ENCODE data around the gene ASB2.

The ASB2 gene

GRCh38 chr14:93930989-93931307, 45.4 kb downstream of the ASB2 start:
- peaks cover 23% of the 10 kb centered on the region for H3K36me3 Mint-ChIP-seq (ENCODE audit: low read depth)
- H3K9me3 Mint-ChIP-seq, result no peaks in the 10 kb centered on the region
- DNase-seq, result no peak
- H3K27ac Mint-ChIP-seq, result no peak overlapping the region
- no peaks in the 10 kb centered on the region for H3K27me3 Mint-ChIP-seq
- no peak overlapping the region for H3K4me3 Mint-ChIP-seq
- no peaks in the 10 kb centered on the region for H3K4me1 Mint-ChIP-seq (ENCODE audit: low read depth)

DNA sequence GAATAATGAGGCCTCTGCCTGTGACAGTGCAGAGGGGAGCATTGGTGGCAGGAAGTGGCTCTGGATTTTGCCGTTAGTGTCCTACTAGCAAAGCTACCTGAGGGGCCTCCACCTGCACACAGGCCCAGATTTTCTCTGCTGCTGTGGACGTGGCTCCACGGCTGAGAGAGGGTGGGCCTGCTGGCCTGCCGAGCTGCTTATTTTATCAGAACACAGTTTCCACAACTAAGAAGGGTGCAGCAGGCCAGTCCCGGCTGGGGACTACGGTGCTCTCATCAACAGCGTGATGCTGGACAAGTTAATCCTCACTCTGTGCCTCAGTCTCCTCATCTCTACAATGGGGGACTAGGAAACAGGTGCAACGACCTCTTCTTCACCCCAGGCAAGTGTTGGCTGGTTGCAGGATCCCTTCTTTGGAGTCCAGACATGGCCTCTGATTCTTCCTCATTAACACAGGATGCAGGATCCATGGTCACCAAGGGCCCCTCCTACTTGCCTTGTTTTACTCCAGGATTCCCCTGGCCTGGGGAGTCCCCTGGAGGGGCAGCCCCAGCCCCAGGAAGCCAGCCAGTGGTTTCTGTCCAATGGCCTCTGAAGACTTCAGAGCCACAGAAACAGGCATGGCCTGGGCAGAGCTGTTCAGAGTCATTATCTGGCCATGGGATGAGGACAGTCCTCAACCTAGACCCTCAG, 45.9 kb downstream of the ASB2 start:
- H3K4me1 Mint-ChIP-seq (ENCODE audit: low read depth), result no peaks in the 10 kb centered on the region
- H3K36me3 Mint-ChIP-seq (ENCODE audit: low read depth), result peaks cover 22% of the 10 kb centered on the region
- no peaks in the 10 kb centered on the region for H3K9me3 Mint-ChIP-seq
- H3K4me3 Mint-ChIP-seq, result no peak overlapping the region
- no peak overlapping the region for H3K27ac Mint-ChIP-seq
- DNase-seq, result no peak
- H3K27me3 Mint-ChIP-seq, result no peaks in the 10 kb centered on the region

DNA sequence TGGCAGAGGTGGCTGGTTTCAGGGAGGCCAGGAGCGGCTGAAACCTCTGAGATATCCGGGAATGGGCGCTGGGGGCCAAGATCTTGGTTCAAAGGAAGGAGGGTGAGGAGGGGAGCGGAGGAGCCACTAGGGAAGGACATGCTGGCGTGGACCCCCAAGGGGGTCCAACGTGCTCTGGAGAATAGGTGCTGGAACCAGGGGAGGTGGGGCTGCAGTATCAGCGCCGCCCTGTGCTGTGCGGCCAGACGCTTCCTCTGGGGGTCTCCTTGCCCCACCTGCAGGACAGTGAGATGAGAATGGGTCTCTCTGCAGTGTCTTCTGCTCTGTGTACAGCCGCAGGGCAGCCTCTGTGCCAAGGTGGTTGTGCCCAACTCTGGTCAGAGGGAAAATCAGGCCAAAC, 46.7 kb downstream of the ASB2 start:
- DNase-seq, result no peak
- H3K27me3 Mint-ChIP-seq, result no peaks in the 10 kb centered on the region
- peaks cover 20% of the 10 kb centered on the region for H3K36me3 Mint-ChIP-seq (ENCODE audit: low read depth)
- no peaks in the 10 kb centered on the region for H3K4me1 Mint-ChIP-seq (ENCODE audit: low read depth)
- no peak overlapping the region for H3K27ac Mint-ChIP-seq
- no peaks in the 10 kb centered on the region for H3K9me3 Mint-ChIP-seq
- H3K4me3 Mint-ChIP-seq, result no peak overlapping the region

- H3K27me3 Mint-ChIP-seq, result no peaks in the 10 kb centered on the region
- H3K4me3 Mint-ChIP-seq, result no peak overlapping the region
- H3K4me1 Mint-ChIP-seq (ENCODE audit: low read depth), result no peaks in the 10 kb centered on the region
- peaks cover 16% of the 10 kb centered on the region for H3K36me3 Mint-ChIP-seq (ENCODE audit: low read depth)
- H3K9me3 Mint-ChIP-seq, result no peaks in the 10 kb centered on the region
- no peak for DNase-seq
- H3K27ac Mint-ChIP-seq, result no peak overlapping the region
These were observed 47.3 kb downstream of the ASB2 start for GRCh38 chr14:93929048-93929535.

DNA sequence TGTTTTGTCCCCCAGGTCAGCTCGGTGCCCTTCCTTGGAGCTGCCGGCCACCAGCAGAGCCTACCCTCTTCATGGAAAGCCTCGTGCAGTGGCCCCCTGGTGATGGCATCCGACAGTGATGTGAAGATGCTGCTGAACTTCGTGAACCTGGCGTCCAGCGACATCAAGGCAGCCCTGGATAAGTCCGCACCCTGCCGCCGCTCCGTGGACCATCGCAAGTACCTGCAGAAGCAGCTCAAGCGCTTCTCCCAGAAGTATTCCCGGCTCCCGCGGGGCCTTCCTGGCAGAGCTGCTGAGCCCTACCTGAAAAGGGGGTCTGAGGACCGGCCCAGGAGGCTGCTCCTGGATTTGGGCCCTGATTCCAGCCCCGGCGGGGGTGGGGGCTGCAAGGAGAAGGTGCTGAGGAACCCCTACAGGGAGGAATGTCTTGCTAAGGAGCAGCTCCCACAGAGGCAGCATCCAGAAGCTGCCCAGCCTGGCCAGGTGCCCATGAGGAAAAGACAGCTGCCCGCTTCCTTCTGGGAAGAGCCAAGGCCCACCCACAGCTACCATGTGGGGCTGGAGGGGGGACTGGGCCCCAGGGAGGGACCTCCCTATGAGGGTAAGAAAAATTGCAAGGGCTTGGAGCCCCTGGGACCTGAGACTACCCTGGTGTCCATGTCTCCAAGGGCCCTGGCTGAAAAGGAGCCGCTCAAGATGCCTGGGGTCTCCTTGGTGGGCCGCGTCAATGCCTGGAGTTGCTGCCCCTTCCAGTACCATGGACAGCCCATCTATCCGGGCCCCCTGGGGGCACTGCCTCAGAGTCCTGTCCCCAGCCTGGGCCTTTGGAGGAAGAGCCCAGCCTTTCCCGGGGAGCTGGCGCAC, 48.0 kb downstream of the ASB2 start:
- Mint-ChIP-seq H3K4me3 (no peak overlapping the region), H3K4me1 (ENCODE audit: low read depth) (no peaks in the 10 kb centered on the region), H3K27ac (no peak overlapping the region), H3K9me3 (no peaks in the 10 kb centered on the region), H3K27me3 (no peaks in the 10 kb centered on the region), H3K36me3 (ENCODE audit: low read depth) (peaks cover 9% of the 10 kb centered on the region)
- no peak for DNase-seq

DNA sequence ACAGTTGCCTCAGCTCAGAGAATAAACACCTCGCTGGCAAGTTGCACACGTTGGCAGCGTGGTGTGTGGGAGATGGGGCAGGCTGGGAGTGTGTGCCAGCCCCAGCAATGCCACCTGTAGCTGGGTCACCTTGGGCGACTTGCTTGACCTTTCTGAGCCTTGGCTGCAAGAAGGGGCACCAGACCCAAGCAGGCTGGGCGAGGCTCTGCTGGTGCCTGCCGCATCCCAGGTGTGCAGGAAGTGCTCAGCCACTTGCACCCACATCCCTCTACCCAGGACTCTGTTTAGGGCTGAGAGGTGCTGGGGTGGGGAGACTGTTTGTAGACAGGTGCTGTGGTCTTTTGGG, 48.6 kb downstream of the ASB2 start:
- H3K27ac Mint-ChIP-seq, result no peak overlapping the region
- no peaks in the 10 kb centered on the region for H3K4me1 Mint-ChIP-seq (ENCODE audit: low read depth)
- H3K36me3 Mint-ChIP-seq (ENCODE audit: low read depth), result peaks cover 6% of the 10 kb centered on the region
- no peak for DNase-seq
- H3K27me3 Mint-ChIP-seq, result no peaks in the 10 kb centered on the region
- H3K4me3 Mint-ChIP-seq, result no peak overlapping the region
- H3K9me3 Mint-ChIP-seq, result no peaks in the 10 kb centered on the region

GRCh38 chr14:93926873-93927799, 49.2 kb downstream of the ASB2 start, which contains the start of gene FAM181A:
FAM181A (plus strand) TSS chr14:93927344; CDS start chr14:93928286, 942 bp downstream.
- no peak within 1 kb of the TSS for H3K27ac Mint-ChIP-seq
- H3K4me3 Mint-ChIP-seq, result no peak within 1 kb of the TSS
- H3K9me3 Mint-ChIP-seq, result no peaks in the 10 kb centered on the region
- H3K27me3 Mint-ChIP-seq, result no peaks in the 10 kb centered on the region
- no peaks in the 10 kb centered on the region for H3K4me1 Mint-ChIP-seq (ENCODE audit: low read depth)
- DNase-seq, result no peak
- peaks cover 2% of the 10 kb centered on the region for H3K36me3 Mint-ChIP-seq (ENCODE audit: low read depth)

DNA sequence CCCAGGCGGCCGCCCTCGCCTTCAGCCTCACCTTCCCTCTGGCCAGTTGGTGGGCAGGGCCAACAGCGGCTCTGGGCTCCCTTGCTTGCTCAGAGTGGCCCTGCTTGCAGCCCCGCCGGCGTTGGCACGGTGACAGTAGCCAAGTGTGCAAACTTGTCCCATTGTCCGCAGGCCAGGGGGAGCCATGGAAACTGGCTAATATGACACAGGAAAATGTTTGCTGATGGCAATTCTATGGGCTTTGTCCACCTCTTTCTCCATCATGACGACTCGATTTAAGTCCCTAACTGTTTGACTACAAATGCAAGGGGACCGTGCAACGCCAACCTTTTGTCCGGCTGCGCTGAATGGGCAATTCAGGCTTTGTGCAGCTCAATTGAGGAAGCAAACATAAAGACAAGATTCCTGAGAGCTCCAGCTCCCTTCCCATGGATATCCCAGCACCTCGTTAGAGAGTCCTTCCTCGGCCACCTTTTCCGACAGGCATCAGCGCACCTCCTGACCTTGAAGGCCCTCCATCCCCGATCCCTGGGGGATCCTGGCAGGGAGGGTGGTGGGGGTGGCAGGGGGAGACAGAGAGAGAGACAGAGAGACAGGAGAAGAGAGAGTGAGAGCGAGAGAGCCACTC, 50.0 kb downstream of the ASB2 start:
- no peak for DNase-seq
- no peak overlapping the region for H3K4me3 Mint-ChIP-seq
- H3K9me3 Mint-ChIP-seq, result no peaks in the 10 kb centered on the region
- H3K4me1 Mint-ChIP-seq (ENCODE audit: low read depth), result no peaks in the 10 kb centered on the region
- no peak overlapping the region for H3K27ac Mint-ChIP-seq
- H3K27me3 Mint-ChIP-seq, result no peaks in the 10 kb centered on the region
- no peaks in the 10 kb centered on the region for H3K36me3 Mint-ChIP-seq (ENCODE audit: low read depth)

DNA sequence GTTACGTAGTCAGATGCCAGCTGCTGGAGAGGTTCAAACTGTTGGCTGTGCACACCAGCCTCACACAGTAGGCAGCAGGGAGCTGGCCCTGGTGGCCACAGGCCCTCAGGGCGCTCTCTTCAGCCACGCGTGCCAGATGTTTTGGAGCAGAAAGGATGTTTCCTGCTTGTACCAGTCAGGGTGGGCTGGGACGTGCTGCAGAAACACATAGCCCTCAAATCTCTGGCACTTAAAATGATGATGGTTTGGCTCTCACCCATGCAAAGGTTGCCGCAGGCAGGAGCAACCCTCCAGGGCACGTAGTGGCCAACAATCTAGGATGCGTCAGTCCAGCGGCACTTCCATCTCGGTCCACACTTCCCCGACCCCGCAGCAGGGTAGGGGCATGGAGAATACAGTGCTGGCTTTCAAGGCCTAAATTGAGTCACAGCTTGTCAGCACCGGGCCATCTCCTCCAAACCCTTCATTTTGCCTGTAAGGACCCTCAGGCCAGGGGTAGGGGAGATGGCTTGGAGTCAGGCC, 50.9 kb downstream of the ASB2 start:
- no peaks in the 10 kb centered on the region for H3K4me1 Mint-ChIP-seq (ENCODE audit: low read depth)
- H3K36me3 Mint-ChIP-seq (ENCODE audit: low read depth), result no peaks in the 10 kb centered on the region
- no peaks in the 10 kb centered on the region for H3K27me3 Mint-ChIP-seq
- no peak overlapping the region for H3K27ac Mint-ChIP-seq
- H3K9me3 Mint-ChIP-seq, result no peaks in the 10 kb centered on the region
- DNase-seq, result no peak
- H3K4me3 Mint-ChIP-seq, result no peak overlapping the region

- no peaks in the 10 kb centered on the region for H3K36me3 Mint-ChIP-seq (ENCODE audit: low read depth)
- no peaks in the 10 kb centered on the region for H3K9me3 Mint-ChIP-seq
- H3K27me3 Mint-ChIP-seq, result no peaks in the 10 kb centered on the region
- no peak for DNase-seq
- H3K4me1 Mint-ChIP-seq (ENCODE audit: low read depth), result no peaks in the 10 kb centered on the region
- H3K27ac Mint-ChIP-seq, result no peak overlapping the region
- H3K4me3 Mint-ChIP-seq, result no peak overlapping the region
These were observed 51.6 kb downstream of the ASB2 start for GRCh38 chr14:93924592-93925355.

DNA sequence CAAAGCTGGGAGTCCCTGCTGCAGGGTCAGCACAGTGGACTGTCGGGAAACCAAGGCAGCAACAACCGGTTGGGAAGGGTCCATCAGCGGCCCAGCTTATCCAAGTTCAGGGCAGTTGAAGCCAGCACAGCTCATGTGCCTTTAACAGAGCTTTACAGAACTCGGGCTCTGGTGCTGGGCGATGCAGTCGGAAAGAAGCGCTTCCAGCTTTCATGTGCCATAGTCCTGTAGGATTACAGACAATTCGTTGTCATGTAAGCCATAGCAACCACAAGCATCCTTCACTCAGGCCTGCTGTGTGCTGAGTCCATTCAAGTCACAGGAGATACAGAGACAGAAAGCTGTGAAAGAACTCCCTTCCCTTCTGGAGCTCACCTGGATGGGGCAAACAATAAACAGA, 52.7 kb downstream of the ASB2 start:
- Mint-ChIP-seq H3K4me1 (ENCODE audit: low read depth) (no peaks in the 10 kb centered on the region), H3K4me3 (no peak overlapping the region), H3K9me3 (no peaks in the 10 kb centered on the region), H3K27me3 (peaks cover 1% of the 10 kb centered on the region), H3K27ac (no peak overlapping the region), H3K36me3 (ENCODE audit: low read depth) (no peaks in the 10 kb centered on the region)
- DNase-seq, result no peak

DNA sequence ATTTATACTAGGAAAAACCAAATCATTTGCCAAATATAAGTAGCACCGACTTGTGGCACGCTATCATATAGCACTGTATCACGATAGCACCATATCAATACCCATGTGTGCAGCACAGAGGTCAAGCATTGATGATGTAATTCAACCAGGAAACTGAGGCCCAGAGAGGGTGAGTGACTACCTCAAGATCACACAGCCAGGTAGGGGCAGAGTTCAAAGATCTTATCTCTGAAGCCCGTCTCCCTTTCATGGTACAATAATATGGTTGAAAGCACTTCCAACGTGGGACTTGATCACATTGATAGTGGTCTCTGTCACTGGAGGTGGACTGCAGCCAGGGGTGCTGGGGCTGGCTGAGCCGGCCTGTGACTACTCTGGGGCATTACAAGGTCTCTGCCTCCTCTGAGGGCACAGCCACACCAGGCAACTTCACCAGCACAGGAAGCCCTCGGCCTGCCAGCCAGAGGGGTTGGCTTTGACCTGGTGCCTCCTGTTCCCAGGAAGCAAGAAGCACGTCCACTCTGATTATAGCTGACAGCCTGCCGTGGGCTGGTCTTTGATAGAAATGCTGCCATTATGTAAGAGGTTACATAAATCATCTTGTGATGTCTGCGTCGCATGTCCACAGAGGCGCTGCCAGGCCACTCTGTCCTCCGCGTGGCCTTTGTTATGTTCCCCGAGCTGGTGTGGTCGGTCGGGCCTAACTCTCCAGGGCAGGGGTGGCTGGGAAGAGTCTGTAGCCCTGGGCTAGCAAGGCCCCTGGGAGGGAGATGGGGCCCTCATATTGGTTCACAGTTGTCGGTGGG, 55.2 kb downstream of the ASB2 start:
- peaks cover 23% of the 10 kb centered on the region for H3K27me3 Mint-ChIP-seq

DNA sequence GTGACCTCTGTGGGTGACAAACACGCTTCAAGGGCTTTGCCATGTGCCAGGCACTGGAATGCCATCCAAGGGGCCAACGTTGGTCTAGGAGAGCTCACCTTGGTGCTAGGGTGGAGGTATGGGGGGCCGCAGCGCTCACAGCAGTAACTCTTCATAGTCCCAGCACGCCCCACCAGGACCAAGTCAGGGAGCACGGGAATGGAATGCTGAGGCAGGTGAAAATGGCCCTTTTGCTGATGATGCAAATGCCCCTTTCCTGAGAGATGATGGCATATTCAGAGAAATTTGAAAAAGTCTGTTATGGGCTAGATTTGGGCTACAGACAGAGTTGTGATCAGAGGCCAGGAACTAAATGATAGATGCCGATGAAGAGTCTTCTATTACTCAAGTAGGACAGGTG, 59.2 kb downstream of the ASB2 start:
- Mint-ChIP-seq H3K4me3 (no peak overlapping the region), H3K27me3 (peaks cover 23% of the 10 kb centered on the region), H3K4me1 (ENCODE audit: low read depth) (no peaks in the 10 kb centered on the region), H3K36me3 (ENCODE audit: low read depth) (no peaks in the 10 kb centered on the region), H3K9me3 (peaks cover 5% of the 10 kb centered on the region), H3K27ac (no peak overlapping the region)
- DNase-seq, result no peak

More for the DNA sequence above, 55.2 kb downstream of the ASB2 start:
- Mint-ChIP-seq H3K4me1 (ENCODE audit: low read depth) (no peaks in the 10 kb centered on the region), H3K4me3 (no peak overlapping the region), H3K9me3 (no peaks in the 10 kb centered on the region), H3K27ac (no peak overlapping the region), H3K36me3 (ENCODE audit: low read depth) (no peaks in the 10 kb centered on the region)
- no peak for DNase-seq

Measured in activated T-cell treated with anti-CD3 and anti-CD28 coated beads, Interleukin-2, amount 50 U/mL, for 24 hours (primary cell).